IMR-90 (cell line): Measurements from ENCODE around the gene TMEM233. TPM values are rescaled to one million over a fixed set of nuclear protein-coding genes. Genes with fewer than 3 reads are reported as not detected.

ENCODE experiments used
- ATAC-seq: fragments of 200-7000 bp; cut with Tn5 transposase; 2 replicates; pipeline ENCODE4 v1.9.1; 2020; ENCODE audit warnings: low read depth, mild to moderate bottlenecking, moderate library complexity
- BruUV-seq: library from RNA; stranded (reverse); fragments of 400-500 nt; replicated peaks from 2 replicates; lab custom pipeline; 2021; lab: Mats Ljungman, UMichigan
- CTCF ChIA-PET: fragments of 300-600 bp; formaldehyde crosslinking; extraction: SDS; loops from one replicate; lab custom pipeline; 2021; ENCODE audit warnings: antibody characterized with exemption; lab: Yijun Ruan, JAX
- POLR2A ChIA-PET: fragments of 300-600 bp; sonication (Branson Sonifier 250); formaldehyde crosslinking; loops from one replicate; lab custom pipeline; 2022; ENCODE audit warnings: antibody characterized with exemption; ENCODE audit not compliant: unreplicated experiment; lab: Charles Lee
- DNase-seq: peaks from one replicate; pipeline ENCODE4 v3.0.0; 2013
- H2AFZ ChIP-seq: replicated peaks from 2 replicates; pipeline ENCODE3; 2013; ENCODE audit warnings: low read length, mild to moderate bottlenecking; ENCODE audit not compliant: poor library complexity
- H2AK5ac ChIP-seq: 2 replicates; pipeline ENCODE4 v1.6.1; 2013; ENCODE audit warnings: low read depth, low read length, inconsistent platforms
- H2AK9ac ChIP-seq: replicated peaks from 2 replicates; pipeline ENCODE3; 2013; ENCODE audit warnings: mild to moderate bottlenecking, low read depth, low read length, moderate library complexity; ENCODE audit not compliant: poor library complexity
- H2BK120ac ChIP-seq: 2 replicates; pipeline ENCODE4 v1.6.1; 2013; ENCODE audit warnings: low read depth, low read length, inconsistent platforms
- H2BK15ac ChIP-seq: 3 replicates; pipeline ENCODE4 v1.6.1; 2013; ENCODE audit warnings: low read depth, low read length, inconsistent platforms
- H2BK20ac ChIP-seq: 2 replicates; pipeline ENCODE4 v1.6.1; 2013; ENCODE audit warnings: low read depth, mild to moderate bottlenecking, inconsistent platforms, low read length, moderate library complexity
- H2BK5ac ChIP-seq: 2 replicates; pipeline ENCODE4 v1.6.1; 2013; ENCODE audit warnings: mild to moderate bottlenecking, low read depth, low read length, inconsistent platforms; ENCODE audit not compliant: poor library complexity, severe bottlenecking
- H3K14ac ChIP-seq: replicated peaks from 2 replicates; pipeline ENCODE4 v1.6.1; 2013; ENCODE audit warnings: low read depth, low read length, inconsistent platforms
- H3K18ac ChIP-seq: 2 replicates; pipeline ENCODE4 v1.6.1; 2013; ENCODE audit warnings: low read depth, low read length, control low read depth
- H3K23ac ChIP-seq: 2 replicates; pipeline ENCODE4 v1.6.1; 2013; ENCODE audit warnings: low read depth, low read length, inconsistent platforms
- H3K27ac ChIP-seq: 2 replicates; pipeline ENCODE4 v1.5.1; 2013; ENCODE audit warnings: mild to moderate bottlenecking, control low read depth, low read length; ENCODE audit not compliant: insufficient read depth
- H3K27me3 ChIP-seq: 2 replicates; pipeline ENCODE4 v1.6.1; 2013; ENCODE audit warnings: low read length; ENCODE audit not compliant: control insufficient read depth, insufficient read depth
- H3K36me3 ChIP-seq: 2 replicates; pipeline ENCODE4 v1.6.1; 2013; ENCODE audit warnings: low read length, mixed read lengths; ENCODE audit not compliant: control insufficient read depth, insufficient read depth
- H3K4ac ChIP-seq: 2 replicates; pipeline ENCODE4 v1.6.1; 2013; ENCODE audit warnings: low read depth, low read length, inconsistent platforms
- H3K4me1 ChIP-seq: 2 replicates; pipeline ENCODE4 v1.6.1; 2013; ENCODE audit warnings: low read length, mixed read lengths; ENCODE audit not compliant: control insufficient read depth, insufficient read depth
- H3K4me2 ChIP-seq: 2 replicates; pipeline ENCODE4 v1.6.1; 2013; ENCODE audit warnings: low read depth, mild to moderate bottlenecking, control low read depth, low read length, moderate library complexity
- H3K4me3 ChIP-seq: 2 replicates; pipeline ENCODE4 v1.5.1; 2013; ENCODE audit warnings: low read depth, mild to moderate bottlenecking, control low read depth, low read length, moderate library complexity; ENCODE audit not compliant: insufficient read depth
- H3K56ac ChIP-seq: 2 replicates; pipeline ENCODE4 v1.6.1; 2013; ENCODE audit warnings: low read length, inconsistent platforms; ENCODE audit not compliant: insufficient read depth; ENCODE audit errors: extremely low read depth
- H3K79me1 ChIP-seq, 2 experiments: 2 replicates each; pipeline ENCODE4 v1.6.1; 2013; ENCODE audit warnings: low read length in 2 of 2, inconsistent platforms in 1 of 2, low read depth in 1 of 2
- H3K9ac ChIP-seq: 2 replicates; pipeline ENCODE4 v1.6.1; 2013; ENCODE audit warnings: low read depth, low read length, control low read depth
- H3K9me1 ChIP-seq: 2 replicates; pipeline ENCODE4 v1.6.1; 2013; ENCODE audit warnings: low read length, inconsistent platforms; ENCODE audit not compliant: insufficient read depth
- H3K9me3 ChIP-seq: 2 replicates; pipeline ENCODE4 v1.6.1; 2013; ENCODE audit warnings: low read length; ENCODE audit not compliant: control insufficient read depth, insufficient read depth
- H4K20me1 ChIP-seq: 2 replicates; pipeline ENCODE4 v1.6.1; 2013; ENCODE audit warnings: low read length, inconsistent platforms; ENCODE audit not compliant: insufficient read depth
- H4K5ac ChIP-seq: 2 replicates; pipeline ENCODE4 v1.6.1; 2013; ENCODE audit warnings: mild to moderate bottlenecking, low read depth, low read length, control low read depth
- H4K8ac ChIP-seq, 2 experiments: 2 replicates each; pipeline ENCODE4 v1.6.1; 2013; ENCODE audit warnings: low read depth in 2 of 2, low read length in 2 of 2, control low read depth in 1 of 2, inconsistent platforms in 1 of 2
- H4K91ac ChIP-seq: 2 replicates; pipeline ENCODE4 v1.6.1; 2013; ENCODE audit warnings: low read depth, low read length, inconsistent platforms; ENCODE audit not compliant: insufficient read depth
- BHLHE40 ChIP-seq: fragments of 150-350 bp; IDR thresholded peaks from 2 replicates; pipeline ENCODE4 v1.6.1; 2016; ENCODE audit warnings: mild to moderate bottlenecking, low read depth, low read length
- CEBPB ChIP-seq: IDR thresholded peaks from 2 replicates; pipeline ENCODE4 v1.6.1; 2012; ENCODE audit warnings: low read depth, low read length, improper control_type of control experiment
- CHD1 ChIP-seq: IDR thresholded peaks from 2 replicates; pipeline ENCODE4 v1.6.1; 2012; ENCODE audit warnings: low read depth, low read length, improper control_type of control experiment
- CTCF ChIP-seq: conservative IDR thresholded peaks from 2 replicates; pipeline ENCODE4 v1.5.1; 2012; ENCODE audit warnings: mild to moderate bottlenecking, low read depth, low read length, improper control_type of control experiment
- ELK1 ChIP-seq: fragments of 150-350 bp; IDR thresholded peaks from 2 replicates; pipeline ENCODE4 v1.6.1; 2016; ENCODE audit warnings: low read depth, mild to moderate bottlenecking, low read length, moderate library complexity, borderline replicate concordance
- FOS ChIP-seq: fragments of 150-350 bp; IDR thresholded peaks from 2 replicates; pipeline ENCODE4 v1.6.1; 2016; ENCODE audit warnings: low read depth, low read length
- MAFK ChIP-seq: IDR thresholded peaks from 2 replicates; pipeline ENCODE4 v1.6.1; 2012; ENCODE audit warnings: low read depth, low read length, improper control_type of control experiment
- MAZ ChIP-seq: IDR thresholded peaks from 2 replicates; pipeline ENCODE4 v1.6.1; 2012; ENCODE audit warnings: low read depth, mild to moderate bottlenecking, low read length, improper control_type of control experiment, moderate library complexity, borderline replicate concordance
- MXI1 ChIP-seq: IDR thresholded peaks from 2 replicates; pipeline ENCODE4 v1.6.1; 2012; ENCODE audit warnings: low read depth, mild to moderate bottlenecking, low read length, moderate library complexity, borderline replicate concordance
- NFE2L2 ChIP-seq: fragments of 150-350 bp; IDR thresholded peaks from 2 replicates; pipeline ENCODE4 v1.6.1; 2016; ENCODE audit warnings: low read depth, mild to moderate bottlenecking, low read length
- POLR2A ChIP-seq: IDR thresholded peaks from 2 replicates; pipeline ENCODE4 v1.6.1; 2012; ENCODE audit warnings: mild to moderate bottlenecking, low read depth, low read length
- RAD21 ChIP-seq: IDR thresholded peaks from 2 replicates; pipeline ENCODE4 v1.6.1; 2012; ENCODE audit warnings: low read length, improper control_type of control experiment
- RCOR1 ChIP-seq: IDR thresholded peaks from 2 replicates; pipeline ENCODE4 v1.6.1; 2012; ENCODE audit warnings: mild to moderate bottlenecking, low read length, improper control_type of control experiment; ENCODE audit not compliant: insufficient replicate concordance
- RFX5 ChIP-seq: IDR thresholded peaks from 2 replicates; pipeline ENCODE4 v1.8.0; 2012; ENCODE audit warnings: low read depth, mild to moderate bottlenecking, low read length, moderate library complexity
- SMC3 ChIP-seq: fragments of 150-350 bp; IDR thresholded peaks from 2 replicates; pipeline ENCODE4 v1.6.1; 2016; ENCODE audit warnings: low read depth, mild to moderate bottlenecking, antibody characterized with exemption, low read length, moderate library complexity
- USF2 ChIP-seq: fragments of 150-350 bp; IDR thresholded peaks from 2 replicates; pipeline ENCODE4 v1.6.1; 2017; ENCODE audit warnings: mild to moderate bottlenecking, antibody characterized with exemption, low read length, low read depth
- WGBS, 2 experiments: methylation state at CpG; one replicate each; pipeline versions ENCODE4 v1.1.5 to v1.1.7; 2013; ENCODE audit warnings: missing lambda C conversion rate in 2 of 2; ENCODE audit not compliant: insufficient read length in 1 of 2; ENCODE audit errors: extremely low coverage in 2 of 2; 5-methylcytosine and 5-hydroxymethylcytosine counted together
- dilution Hi-C: fragments of 300-500 bp; cut with HindIII; formaldehyde crosslinking; loops from one replicate; pipeline ENCODE4 v1.14.3; 2018; ENCODE audit warnings: low sequenced_read_pairs; ENCODE audit not compliant: unreplicated experiment
- in situ Hi-C: fragments of 300-500 bp; cut with MboI; formaldehyde crosslinking; loops from 3 replicates; pipeline ENCODE4 v1.14.3; 2019; ENCODE audit warnings: low sequenced_read_pairs, inconsistent platforms, mixed read lengths
- intact Hi-C: fragments of 100-400 bp; cut with micrococcal nuclease; formaldehyde crosslinking; loops from 2 replicates; pipeline ENCODE4 v1.10.0; 2022
- polyA plus RNA-seq, 3 experiments: library from polyadenylated mRNA; depleted of rRNA; stranded (reverse); fragments of >200 nt; gene quantifications; 2 replicates each; pipeline ENCODE4 v1.2.3, GENCODE V29; 2012; ENCODE audit warnings: low replicate concordance in 1 of 3
- total RNA-seq: library from RNA; depleted of rRNA; stranded (reverse); fragments of >200 nt; gene quantifications from 2 replicates; pipeline ENCODE4 v1.2.3, GENCODE V29; 2012

Gene TMEM233
- total and polyA plus RNA-seq, 2 of the 4 experiments (the other 2 are of a cell fraction), result not detected

GRCh38 chr12:119602734-119603094 lies 9.1 kb downstream of the TMEM233 start:
- H3K4me3 ChIP-seq, result no peak overlapping the region
- no peaks in the 10 kb centered on the region for H3K79me1 ChIP-seq
- H3K9ac ChIP-seq, result no peak overlapping the region
- no peak overlapping the region for H3K23ac ChIP-seq
- H3K4me1 ChIP-seq, result no peaks in the 10 kb centered on the region
- H3K27ac ChIP-seq, result no peak overlapping the region
- in situ Hi-C loops, result no loop called here
- H3K14ac ChIP-seq, result no peak overlapping the region
- H4K91ac ChIP-seq, result no peak overlapping the region
- H2AK9ac ChIP-seq, result no peak overlapping the region
- no peaks in the 10 kb centered on the region for H3K9me1 ChIP-seq
- H3K56ac ChIP-seq, result no peak overlapping the region
- POLR2A ChIA-PET, result no interaction called here
- H2BK5ac ChIP-seq, result no peak overlapping the region
- H2BK120ac ChIP-seq, result no peak overlapping the region
- intact Hi-C loops, result no loop called here
- ATAC-seq, result no peak
- H2AK5ac ChIP-seq, result no peak overlapping the region
- H3K36me3 ChIP-seq, result no peaks in the 10 kb centered on the region
- no peak overlapping the region for H4K5ac ChIP-seq
- H2BK15ac ChIP-seq, result no peak overlapping the region
- no peak overlapping the region for H3K18ac ChIP-seq
- CTCF ChIA-PET, result no interaction called here
- H3K4ac ChIP-seq, result no peak overlapping the region
- H3K9me3 ChIP-seq, result no peaks in the 10 kb centered on the region
- BruUV-seq, result no TSS peak
- H4K8ac ChIP-seq, result no peak overlapping the region
- no peak for DNase-seq
- WGBS, 2 experiments, result no CpG with 5 or more reads among the region's 4 CpGs
- no peaks in the 10 kb centered on the region for H3K27me3 ChIP-seq
- no peak overlapping the region for H2BK20ac ChIP-seq
- H4K20me1 ChIP-seq, result no peaks in the 10 kb centered on the region
- H2AFZ ChIP-seq, result no peak overlapping the region
- dilution Hi-C loops, result no loop called here
- TF ChIP-seq FOS (no peak), SMC3 (no peak), RCOR1 (no peak), MAFK (no peak), NFE2L2 (no peak), CEBPB (no peak), CTCF (no peak), RAD21 (no peak), ELK1 (no peak), BHLHE40 (no peak), MAZ (no peak), RFX5 (no peak), MXI1 (no peak), POLR2A (no peak), CHD1 (no peak), USF2 (no peak)
- H3K4me2 ChIP-seq, result no peak overlapping the region
